Activated CD4-positive, alpha-beta T cell treated with anti-CD3 and anti-CD28 coated beads, Interleukin-10, Interleukin-2, amounts not matched to agents 100 ng/mL and 50 ng/mL, durations not matched to agents 16 hours and 8 hours (primary cell): ENCODE results near the gene KCNJ13.
"Not testable (repeated sequence)": the region's sequence is repeated elsewhere in the genome, so short reads cannot be mapped to it uniquely, and the experiment has no call there.

Experiments used
- DNase-seq: peaks from one replicate; pipeline ENCODE4 v3.0.0-alpha.2; 2020

Gene KCNJ13

DNA sequence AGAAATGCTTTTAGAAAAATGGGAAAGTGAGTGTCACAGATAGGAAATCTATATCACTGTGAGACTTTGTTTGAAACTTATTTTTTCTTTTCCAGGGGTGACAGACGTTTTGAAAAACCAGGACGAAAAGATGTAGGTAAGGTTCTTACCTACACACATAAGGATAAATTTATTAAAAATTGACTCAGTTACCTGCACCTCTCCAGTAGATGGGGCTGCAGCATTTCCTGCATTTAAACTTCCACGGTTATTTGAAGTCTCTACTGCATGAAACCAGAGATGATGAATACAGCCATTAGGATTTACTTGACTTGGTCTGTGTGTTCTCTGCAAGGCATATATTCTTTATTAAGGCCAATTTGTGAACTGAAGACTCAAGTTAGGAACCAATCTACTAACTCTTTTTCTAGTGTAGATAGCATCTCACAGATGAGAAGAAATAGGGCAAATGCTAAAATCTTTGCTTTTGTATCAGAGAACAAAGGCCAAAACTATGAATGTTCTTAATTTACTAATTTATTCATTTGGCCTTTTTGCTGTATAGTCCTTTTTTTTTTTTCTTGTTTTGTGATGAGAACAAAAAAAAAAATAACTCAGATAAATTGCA, 15.0 kb downstream of the KCNJ13 start:
- peak; percentile 55 for DNase-seq

DNA sequence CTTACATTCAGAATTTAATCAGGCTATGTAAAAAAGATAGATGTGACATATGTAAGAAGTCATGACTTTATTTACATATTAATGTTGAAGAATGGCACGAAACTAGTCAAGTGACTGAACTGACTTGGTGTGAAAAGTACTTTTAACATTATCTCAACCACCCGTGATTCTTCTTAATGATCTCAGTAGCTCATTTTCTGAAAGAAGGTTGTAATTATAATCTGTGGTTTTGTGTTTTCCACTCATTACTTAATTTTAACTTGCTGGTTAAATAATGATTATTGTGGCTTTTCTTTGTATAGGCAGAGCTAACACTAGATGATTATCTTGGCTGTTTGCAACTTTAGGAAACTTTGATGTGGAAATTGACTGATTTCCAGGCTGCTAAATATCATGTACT, 18.5 kb downstream of the KCNJ13 start:
- DNase-seq = peak; percentile 10

DNA sequence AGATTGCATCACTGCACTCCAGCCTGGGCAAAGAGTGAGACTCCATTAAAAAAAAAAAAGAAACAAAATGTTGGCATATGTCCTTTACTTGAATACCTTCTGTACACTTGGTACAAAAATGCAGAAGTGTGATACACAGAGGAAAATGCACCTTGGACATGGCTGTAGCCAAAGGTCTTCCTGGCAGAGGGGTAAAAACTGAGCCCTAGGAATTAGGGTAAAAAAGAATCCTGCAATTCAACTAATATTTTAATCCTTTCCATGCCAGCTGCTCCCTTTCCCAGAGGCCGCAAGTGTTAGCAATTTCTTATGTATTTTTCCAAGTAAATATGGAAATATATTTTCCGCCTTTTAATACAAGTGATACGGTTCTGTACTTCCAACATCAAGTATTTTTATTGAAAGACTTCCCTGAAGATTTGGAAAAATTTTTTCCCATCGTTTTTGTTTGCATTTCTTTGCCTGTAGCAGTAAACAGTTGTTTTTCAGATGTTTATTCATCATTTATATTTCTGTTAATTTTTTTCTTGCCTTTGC, 26.2 kb downstream of the KCNJ13 start:
- no peak for DNase-seq

DNA sequence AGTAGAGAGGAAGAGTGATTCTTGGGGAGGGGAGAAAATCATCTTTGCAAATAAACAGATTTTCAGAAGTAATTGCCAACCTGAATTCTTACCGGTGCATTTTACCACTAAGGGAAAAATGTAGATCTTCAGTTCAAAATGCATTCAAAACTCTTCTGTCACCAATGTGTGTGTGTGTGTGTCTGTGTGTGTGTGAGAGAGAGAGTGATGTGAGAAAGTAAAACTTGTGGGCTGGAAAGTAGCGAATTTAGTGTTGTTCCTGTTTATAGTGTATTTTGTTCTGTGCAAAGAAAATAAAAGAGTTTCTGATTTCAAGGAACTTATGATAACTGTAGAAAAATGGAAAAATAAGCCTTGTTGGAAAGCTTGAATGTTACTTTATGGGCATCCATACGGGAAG, 27.0 kb downstream of the KCNJ13 start:
- no peak for DNase-seq

DNA sequence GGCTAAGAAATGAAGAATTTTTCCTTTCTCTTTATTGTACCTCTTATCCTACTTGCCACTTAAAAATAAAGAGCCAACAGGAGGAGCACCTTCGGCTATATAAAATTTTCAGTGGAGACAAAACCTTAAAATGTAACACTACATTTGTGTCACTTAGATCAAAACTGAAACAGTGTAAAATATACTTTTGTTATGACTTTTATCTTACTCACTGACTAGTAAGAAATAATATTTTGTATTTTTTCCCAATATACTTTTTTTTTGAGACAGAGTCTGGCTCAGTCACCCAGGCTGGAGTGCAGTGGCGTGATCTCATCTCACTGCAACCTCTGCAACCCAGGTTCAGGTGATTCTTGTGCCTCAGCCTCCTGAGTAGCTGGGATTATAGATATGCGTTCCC, 28.3 kb downstream of the KCNJ13 start:
- DNase-seq = no peak

DNA sequence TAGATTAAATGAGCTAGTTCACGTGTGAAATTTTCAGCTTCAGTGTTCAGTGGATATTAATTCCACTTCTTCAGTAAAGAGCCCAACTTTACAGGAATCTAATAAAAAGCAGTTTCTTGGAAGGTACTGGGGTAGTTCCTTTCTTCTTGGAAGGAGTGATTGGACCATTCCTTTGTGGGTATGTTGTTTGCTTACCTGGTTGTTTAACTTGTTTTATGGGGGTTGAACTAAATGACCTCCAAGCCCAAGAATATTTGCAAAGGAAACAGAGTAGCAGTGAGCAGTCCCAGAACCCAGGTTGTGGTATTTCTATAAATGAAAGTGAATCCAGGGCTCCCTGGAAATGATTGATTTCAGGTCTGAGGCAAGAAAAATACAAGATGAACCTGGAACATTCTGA, 31.4 kb downstream of the KCNJ13 start:
- DNase-seq = no peak

DNA sequence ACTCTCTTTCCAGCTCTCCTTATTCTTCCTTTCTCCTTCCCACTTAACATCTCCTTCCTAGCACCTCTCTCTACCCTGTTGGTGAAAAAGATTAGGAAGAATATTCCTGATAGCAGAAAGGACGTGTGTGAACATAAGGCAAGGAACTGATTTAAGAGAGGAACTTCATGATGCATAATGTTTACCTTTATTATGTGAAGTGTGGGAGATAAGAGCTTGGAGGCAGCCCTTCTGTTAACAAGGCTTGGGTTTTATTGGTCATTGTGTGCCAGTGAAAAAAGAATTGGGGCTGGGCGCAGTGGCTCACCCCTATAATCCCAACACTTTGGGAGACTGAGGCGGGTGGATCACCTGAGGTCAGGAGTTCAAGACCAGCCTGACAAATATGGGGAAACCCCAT, 34.4 kb downstream of the KCNJ13 start:
- DNase-seq = no peak

DNA sequence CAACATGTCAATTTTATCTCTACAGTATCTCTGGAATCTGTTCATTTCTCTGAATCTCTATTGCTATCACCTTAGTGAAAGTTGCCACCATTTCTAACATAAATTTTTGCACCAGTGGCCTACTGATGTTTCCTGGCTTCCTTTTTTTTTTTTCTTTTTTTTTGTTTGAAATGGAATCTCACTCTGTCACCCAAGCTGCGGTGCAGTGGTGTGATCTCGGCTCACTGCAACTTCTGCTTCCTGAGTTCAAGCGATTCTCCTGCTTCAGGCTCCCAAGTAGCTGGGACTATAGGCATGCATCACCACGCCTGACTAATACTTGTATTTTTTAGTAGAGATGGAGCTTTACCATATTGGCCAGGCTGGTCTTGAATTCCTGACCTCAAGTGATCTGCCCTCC, 35.1 kb downstream of the KCNJ13 start:
- no peak for DNase-seq

DNA sequence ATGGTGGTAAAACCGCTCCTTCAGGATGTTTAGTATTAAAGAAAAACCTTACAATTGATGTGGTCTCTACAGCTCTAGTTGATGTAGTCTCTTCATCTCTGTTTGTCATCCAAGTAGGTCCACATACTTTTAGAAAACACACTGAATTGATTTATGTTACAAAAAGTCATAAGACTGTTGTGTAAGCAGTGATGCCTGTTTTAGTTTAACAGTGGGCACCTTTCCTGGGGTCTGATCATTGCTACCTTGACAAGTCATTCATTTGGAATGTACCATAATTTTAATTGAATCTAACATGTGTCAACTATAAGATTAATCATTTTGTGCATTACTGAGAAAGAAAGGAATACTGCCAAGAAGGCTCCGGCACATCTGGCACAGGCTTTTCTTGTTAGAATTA, 44.9 kb downstream of the KCNJ13 start:
- no peak for DNase-seq

DNA sequence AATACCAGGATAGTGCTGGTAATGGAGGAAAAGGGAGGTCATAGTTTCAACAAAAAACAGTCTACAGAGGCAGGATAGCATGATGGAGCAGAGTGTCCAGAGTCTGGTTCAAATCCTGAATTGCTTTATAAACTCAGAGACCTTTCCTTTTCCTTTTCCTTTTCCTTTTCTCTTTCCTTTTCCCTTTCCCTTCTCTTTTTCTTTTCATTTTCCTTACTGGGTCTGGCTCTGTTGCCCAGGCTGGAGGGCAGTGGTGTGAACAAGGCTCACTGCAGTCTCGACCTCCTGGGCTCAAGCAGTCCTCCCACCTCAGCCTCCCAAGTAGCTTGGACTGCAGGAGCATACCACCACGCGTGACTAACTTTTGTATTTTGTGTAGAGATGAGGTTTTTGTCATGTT, 47.6 kb downstream of the KCNJ13 start:
- DNase-seq = no peak

DNA sequence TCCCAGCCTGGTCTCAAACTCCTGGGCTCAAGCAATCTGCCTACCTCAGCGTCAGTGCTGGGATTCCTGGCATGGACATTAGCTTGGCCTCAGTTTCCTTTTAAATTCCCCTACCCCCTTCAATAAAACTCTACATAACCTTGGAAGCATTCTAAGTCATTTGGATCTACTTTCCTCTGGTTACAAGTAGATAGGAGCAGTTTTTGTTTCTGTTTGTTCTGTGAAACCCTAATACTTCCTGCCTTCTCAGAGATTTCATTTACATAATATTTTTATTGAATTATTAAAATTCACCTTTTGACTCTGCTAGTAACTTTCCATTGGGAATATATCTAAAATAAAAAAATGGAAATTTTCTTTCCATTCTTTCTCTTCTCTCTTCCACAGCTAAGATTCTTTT, 53.3 kb downstream of the KCNJ13 start:
- no peak for DNase-seq

DNA sequence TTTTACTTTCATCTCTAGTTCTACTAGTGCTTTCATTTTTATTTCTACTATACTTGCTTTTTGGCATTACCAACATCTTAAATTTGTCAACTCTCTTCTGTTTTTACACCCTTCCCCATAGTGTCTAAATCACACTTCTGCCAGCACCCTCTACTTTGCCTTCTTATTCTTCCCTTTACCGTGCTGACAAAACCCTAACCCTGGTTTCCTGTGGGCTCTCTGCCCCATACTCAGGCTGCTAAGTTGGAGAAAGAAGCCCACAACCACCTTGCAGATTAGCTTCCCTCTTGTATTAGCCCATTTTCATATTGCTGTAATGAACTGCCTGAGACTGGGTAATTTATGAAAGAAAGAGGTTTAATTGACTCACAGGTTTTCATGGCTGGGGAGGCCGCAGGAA, 54.5 kb downstream of the KCNJ13 start:
- peak; percentile 15 for DNase-seq

DNA sequence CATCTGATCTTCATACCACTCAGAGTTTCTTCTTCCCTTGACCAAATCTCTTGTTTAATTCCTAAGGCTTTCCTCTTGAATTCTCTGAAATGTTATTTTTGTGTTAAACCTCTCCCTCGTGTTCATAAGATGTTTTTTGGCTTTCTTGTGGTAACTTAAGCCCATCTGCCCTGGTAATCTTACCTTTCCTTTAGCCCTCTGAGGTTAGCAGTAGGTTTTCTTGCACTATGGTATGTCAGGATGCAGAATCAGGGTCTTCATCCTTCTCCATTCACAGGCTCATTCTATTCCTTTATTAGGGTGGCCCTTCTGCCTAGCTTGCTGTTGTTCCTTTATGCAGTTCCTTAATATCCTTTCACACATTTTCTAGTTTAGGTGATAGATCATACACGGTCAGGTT, 55.1 kb downstream of the KCNJ13 start:
- DNase-seq = no peak

DNA sequence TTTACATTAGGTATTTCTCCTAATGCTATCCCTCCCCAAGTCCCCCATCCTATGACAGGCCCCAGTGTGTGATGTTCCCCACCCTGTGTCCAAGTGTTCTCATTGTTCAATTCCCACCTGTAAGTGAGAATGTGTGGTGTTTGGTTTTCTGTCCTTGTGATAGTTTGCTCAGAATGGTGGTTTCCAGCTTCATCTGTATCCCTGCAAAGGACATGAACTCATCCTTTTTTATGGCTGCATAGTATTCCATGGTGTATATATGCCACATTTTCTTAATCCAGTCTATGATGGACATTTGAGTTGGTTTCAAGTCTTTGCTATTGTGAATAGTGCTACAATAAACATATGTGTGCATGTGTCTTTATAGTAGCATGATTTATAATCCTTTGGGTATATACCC, 56.3 kb downstream of the KCNJ13 start:
- not testable (repeated sequence) for DNase-seq
